ENCODE measurements around the gene SAFB. TPM values are rescaled to one million over a fixed set of nuclear protein-coding genes. Genes with fewer than 3 reads are reported as not detected.

The SAFB gene
- 177 TPM for total RNA-seq

GRCh38 chr19:5622465-5623396 lies at the start of gene SAFB, which contains the start of gene SAFB2:
Gene SAFB, plus strand, starts transcription at chr19:5623083. Its CDS starts 123 bp downstream, at chr19:5623206.
Gene SAFB2, minus strand, starts transcription at chr19:5622776. Its CDS starts 61 bp downstream, at chr19:5622715.

GRCh38 chr19:5680437-5681368 lies 57.8 kb downstream of the SAFB start, which contains the start of the genes HSD11B1L and MICOS13:
Gene HSD11B1L, plus strand, starts transcription at chr19:5681027. Its CDS starts 3,806 bp downstream, at chr19:5684833.
Gene MICOS13, minus strand, starts transcription at chr19:5680516. Its CDS starts 30 bp downstream, at chr19:5680486.

GRCh38 chr19:5690125-5690954 lies 67.5 kb downstream of the SAFB start, which contains the start of gene RPL36:
Gene RPL36, plus strand, starts transcription at chr19:5690295. Its CDS starts 213 bp downstream, at chr19:5690508.

Other genes with a start within 250 kb of the SAFB start
- not detected for gene ZNRF4, start 167.7 kb upstream of the SAFB start, total RNA-seq
- 4.8 TPM for gene TINCR, start 55.1 kb upstream of the SAFB start, total RNA-seq
- gene SAFB2, start 307 bp upstream of the SAFB start, total RNA-seq, result 83.2 TPM
- 16.9 TPM for gene MICOS13, start 57.4 kb downstream of the SAFB start, total RNA-seq
- gene HSD11B1L, start 57.9 kb downstream of the SAFB start, total RNA-seq, result 19.0 TPM
- 161 TPM for gene RPL36, start 67.2 kb downstream of the SAFB start, total RNA-seq
- gene LONP1, start 97.1 kb downstream of the SAFB start, total RNA-seq, result 70.3 TPM
- gene CATSPERD, start 97.6 kb downstream of the SAFB start, total RNA-seq, result not detected
- gene PRR22, start 161.7 kb downstream of the SAFB start, total RNA-seq, result 0.38 TPM
- 32.4 TPM for gene DUS3L, start 168.1 kb downstream of the SAFB start, total RNA-seq
- gene NRTN, start 182.0 kb downstream of the SAFB start, total RNA-seq, result 3.7 TPM
- gene FUT6, start 216.6 kb downstream of the SAFB start, total RNA-seq, result 0.22 TPM
- gene FUT3, start 228.4 kb downstream of the SAFB start, total RNA-seq, result 2.4 TPM
- not detected for gene FUT5, start 247.5 kb downstream of the SAFB start, total RNA-seq